NB4 (cell line): ENCODE results near the gene VWA5B1.

Source experiments
- DNase-seq: peaks from one replicate; pipeline ENCODE4 v3.0.0; 2010; ENCODE audit warnings: low read depth
- H3K4me3 ChIP-seq: one replicate; pipeline ENCODE4 v1.5.1; 2011; ENCODE audit warnings: mild to moderate bottlenecking, low read depth, low read length, moderate library complexity
- CTCF ChIP-seq: IDR thresholded peaks from one replicate; pipeline ENCODE4 v1.5.1; 2012; ENCODE audit warnings: low read depth, low read length
- MAX ChIP-seq: IDR thresholded peaks from 2 replicates; pipeline ENCODE4 v1.6.1; 2011; ENCODE audit warnings: low read depth, low read length
- MYC ChIP-seq: IDR thresholded peaks from 2 replicates; pipeline ENCODE4 v1.6.1; 2011; ENCODE audit warnings: low read depth, low read length
- POLR2A ChIP-seq: IDR thresholded peaks from 2 replicates; pipeline ENCODE4 v1.6.1; 2011; ENCODE audit warnings: mild to moderate bottlenecking; ENCODE audit not compliant: insufficient read length; ENCODE audit errors: extremely low read depth

VWA5B1 gene

GRCh38 chr1:20342294-20343148, 51.8 kb downstream of the VWA5B1 start:
- TF ChIP-seq MAX: no peak
- no peak for TF ChIP-seq POLR2A
- no peak for TF ChIP-seq CTCF
- TF ChIP-seq MYC: no peak
- no peak for DNase-seq
- no peak overlapping the region for H3K4me3 ChIP-seq

- H3K4me3 ChIP-seq: no peak overlapping the region
- TF ChIP-seq MYC (no peak), CTCF (no peak), POLR2A (no peak), MAX (no peak)
- DNase-seq: no peak
These were observed 52.7 kb downstream of the VWA5B1 start for GRCh38 chr1:20343149-20343937.

- no peak overlapping the region for H3K4me3 ChIP-seq
- DNase-seq: no peak
- no peak for TF ChIP-seq MAX
These were observed 53.2 kb downstream of the VWA5B1 start for GRCh38 chr1:20343938-20344302.

GRCh38 chr1:20344738-20345137, 54.1 kb downstream of the VWA5B1 start:
- no peak for DNase-seq
- TF ChIP-seq POLR2A (no peak), CTCF (no peak), MAX (no peak), MYC (no peak)
- no peak overlapping the region for H3K4me3 ChIP-seq

GRCh38 chr1:20345419-20345818, 54.7 kb downstream of the VWA5B1 start:
- TF ChIP-seq CTCF (no peak), MYC (no peak), POLR2A (no peak), MAX (no peak)
- H3K4me3 ChIP-seq: no peak overlapping the region
- DNase-seq: no peak

- H3K4me3 ChIP-seq: no peak overlapping the region
- DNase-seq: no peak
- TF ChIP-seq MAX (no peak), CTCF (no peak), POLR2A (no peak), MYC (no peak)
These were observed 55.8 kb downstream of the VWA5B1 start for GRCh38 chr1:20346433-20346832.
